DMS153 (cell line): ENCODE results near the gene SPTLC3.

ENCODE experiments used
- DNase-seq: peaks from one replicate; lab custom pipeline; 2025; lab: John Stamatoyannopoulos, UW

The SPTLC3 gene

GRCh38 chr20:13199279-13199678 lies 190.5 kb downstream of the SPTLC3 start:
- DNase-seq = peak; percentile 35

DNA sequence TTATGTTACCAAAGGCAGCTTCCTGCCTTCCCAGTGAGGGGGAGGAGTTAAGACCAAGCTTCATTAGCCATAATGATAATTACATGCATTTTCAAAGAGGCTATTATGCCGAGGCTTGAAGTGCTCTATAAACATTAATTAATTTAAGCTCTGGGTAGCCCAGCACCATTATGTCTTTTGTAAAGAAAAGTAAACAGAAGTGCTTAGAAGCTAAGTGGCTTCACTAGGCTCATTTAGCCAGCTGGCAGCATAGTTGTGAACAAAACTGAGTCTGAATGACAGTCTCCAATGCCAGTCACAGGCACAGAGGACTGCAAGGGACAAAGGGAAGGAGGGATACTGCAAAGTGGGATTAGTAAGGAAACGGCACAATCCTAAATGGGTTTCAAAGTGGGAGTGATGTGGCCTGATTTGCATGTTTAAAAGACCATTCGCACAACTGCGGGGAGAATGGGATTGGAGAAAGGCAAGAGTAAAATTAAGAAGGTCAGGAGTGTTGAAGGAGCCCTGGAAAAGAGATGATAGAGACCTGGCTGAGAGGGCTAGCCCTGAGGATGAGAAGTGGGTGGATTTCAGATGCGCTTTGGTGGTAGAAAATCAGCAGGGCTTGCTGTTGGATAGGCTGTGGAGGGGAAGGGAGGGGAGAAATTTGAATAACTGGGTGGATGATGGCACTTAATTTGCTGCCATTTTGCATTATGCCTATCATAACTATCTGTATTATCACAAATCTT lies 192.2 kb downstream of the SPTLC3 start:
- peak; percentile 97 for DNase-seq

GRCh38 chr20:13202565-13202964 lies 193.8 kb downstream of the SPTLC3 start:
- DNase-seq = peak; percentile 26

DNA sequence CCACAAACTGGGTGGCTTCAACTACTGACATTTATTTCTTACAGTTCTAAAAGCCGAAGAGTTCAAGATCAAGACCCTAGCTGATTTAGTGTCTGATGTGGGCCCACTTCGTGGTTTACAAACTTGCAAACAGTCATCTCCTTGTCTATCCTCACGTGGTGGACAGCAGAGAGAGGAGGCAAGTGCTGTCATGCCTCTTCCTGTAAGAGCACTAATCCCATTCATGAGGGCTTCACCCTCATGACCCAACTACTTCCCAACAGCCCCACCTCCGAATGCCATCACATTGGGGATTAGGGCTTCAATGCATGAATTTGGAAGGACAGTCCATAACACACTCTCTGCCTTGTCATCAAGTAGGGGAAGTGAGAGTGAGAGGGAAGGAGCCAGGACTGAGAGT lies 196.7 kb downstream of the SPTLC3 start:
- DNase-seq = no peak

DNA sequence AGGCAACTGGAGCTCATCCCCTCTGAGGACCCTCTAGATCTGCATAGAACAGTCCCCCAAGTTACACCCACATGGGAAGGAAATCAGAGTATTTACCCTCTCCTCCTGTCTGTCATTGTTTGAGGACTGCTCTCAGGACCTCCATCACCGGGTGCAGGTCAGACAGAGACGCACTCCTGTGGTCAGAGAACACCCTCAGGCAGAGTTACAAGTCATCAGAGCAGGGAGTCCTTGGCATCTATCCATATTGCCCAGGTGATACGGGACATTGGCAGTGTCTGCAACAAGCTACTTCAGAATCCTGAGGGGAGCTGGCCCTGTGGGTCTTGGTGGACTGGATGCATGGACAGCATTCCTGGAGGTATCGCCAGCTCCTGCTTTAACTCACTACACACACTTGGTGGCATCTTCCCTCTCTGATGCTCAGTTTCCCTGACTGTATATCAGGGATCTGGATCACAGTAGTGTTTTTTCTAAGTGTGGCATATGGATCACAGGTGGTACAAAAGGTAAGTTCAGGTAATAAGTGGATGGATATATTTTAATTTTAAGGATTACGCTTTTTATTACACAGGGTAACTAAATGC lies 197.2 kb downstream of the SPTLC3 start:
- peak; percentile 9 for DNase-seq

DNA sequence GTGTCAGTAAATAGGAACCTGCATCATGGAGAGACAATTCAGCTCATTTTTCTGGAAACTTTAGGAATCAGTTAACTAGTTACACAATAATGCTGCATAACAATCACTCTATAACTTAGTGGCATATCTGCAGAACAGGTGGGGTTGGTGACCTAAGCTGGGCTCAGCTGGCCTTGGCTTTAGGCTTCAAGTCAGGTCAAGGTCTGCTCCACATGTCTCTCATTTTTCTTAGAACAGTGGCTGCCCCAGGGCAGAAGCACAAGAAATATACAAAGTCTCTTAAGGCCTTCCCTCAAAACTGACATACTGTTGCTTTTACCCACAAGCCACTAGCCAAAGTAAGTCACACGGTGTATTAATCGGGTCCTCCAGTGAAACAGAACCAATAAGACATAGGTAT lies 198.2 kb downstream of the SPTLC3 start:
- no peak for DNase-seq

DNA sequence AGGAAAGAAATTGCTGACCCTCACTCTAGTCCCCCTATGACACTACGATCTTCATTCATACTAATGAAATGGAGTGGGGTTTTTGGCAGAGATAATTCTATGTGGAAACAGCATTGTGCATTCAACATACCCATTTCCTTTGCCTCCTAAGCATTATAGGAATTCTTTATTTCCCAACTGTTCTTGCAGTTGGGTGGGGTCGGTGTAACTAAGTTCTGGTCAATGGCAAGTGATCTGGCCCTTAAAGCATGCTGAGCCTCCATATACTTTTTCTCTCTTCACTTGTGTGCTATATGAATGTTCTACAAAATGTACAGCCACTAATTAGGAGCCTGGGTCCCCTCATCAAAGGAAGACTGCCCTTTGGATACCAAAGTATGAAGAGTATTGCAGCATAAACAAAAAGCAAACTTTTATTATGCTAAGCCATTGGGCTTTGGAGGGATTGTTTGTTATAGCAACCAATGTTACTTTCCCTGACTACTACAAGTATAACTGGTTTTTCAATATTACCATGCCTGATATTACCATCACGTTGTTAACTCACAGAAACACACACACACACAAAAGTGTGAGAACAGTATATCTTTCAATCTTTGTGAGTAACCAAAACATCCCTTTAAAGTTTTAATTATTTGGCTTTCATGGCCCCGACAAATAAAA lies 203.3 kb downstream of the SPTLC3 start:
- DNase-seq = no peak

- no peak for DNase-seq
These were observed 204.0 kb downstream of the SPTLC3 start for GRCh38 chr20:13212750-13213149.

DNA sequence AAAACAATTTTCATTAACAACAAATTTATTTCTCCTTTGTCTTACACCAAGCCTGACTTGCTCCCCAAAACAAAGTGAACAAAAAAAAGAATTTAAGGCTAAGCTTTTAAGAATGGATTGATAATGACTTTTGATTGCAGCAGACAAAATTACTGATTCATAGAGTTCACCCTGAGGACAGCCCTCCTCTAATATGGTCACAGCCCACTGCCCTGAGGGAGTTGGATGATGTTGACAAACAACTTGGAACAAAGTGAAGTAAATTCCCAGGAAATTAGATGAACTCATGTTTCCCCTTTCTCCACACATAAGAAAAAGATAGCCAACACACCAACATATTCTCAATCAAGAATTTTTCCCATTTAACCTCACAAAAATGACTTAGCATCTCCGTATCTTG lies 204.6 kb downstream of the SPTLC3 start:
- DNase-seq = no peak

- DNase-seq = no peak
These were observed 207.8 kb downstream of the SPTLC3 start for GRCh38 chr20:13216533-13216932.
